ENCODE data around the gene LRRC43.

Gene LRRC43

GRCh38 chr12:122225683-122226365, 42.9 kb downstream of the LRRC43 start, which contains the start of gene DIABLO:
DIABLO (minus strand) TSS chr12:122226052; CDS start chr12:122226014, 38 bp downstream.
- H3K27ac ChIP-seq: peak within 1 kb of the TSS; percentile 96

GRCh38 chr12:122226366-122227125, 43.6 kb downstream of the LRRC43 start:
- TF ChIP-seq CTCF (conservative IDR thresholded peaks at IDR 0.05): no peak
- H3K27ac ChIP-seq: peak overlapping the region; percentile 96

More at GRCh38 chr12:122225683-122226365, 42.9 kb downstream of the LRRC43 start, which contains the start of gene DIABLO:
- no peak for TF ChIP-seq CTCF (conservative IDR thresholded peaks at IDR 0.05)

GRCh38 chr12:122227341-122227740, 44.4 kb downstream of the LRRC43 start:
- peak overlapping the region; percentile 96 for H3K27ac ChIP-seq
- no peak for TF ChIP-seq CTCF (conservative IDR thresholded peaks at IDR 0.05)

- H3K27ac ChIP-seq: no peak overlapping the region
Measured at GRCh38 chr12:122228092-122228491, 45.2 kb downstream of the LRRC43 start.

GRCh38 chr12:122230798-122231197, 47.9 kb downstream of the LRRC43 start:
- TF ChIP-seq CTCF (conservative IDR thresholded peaks at IDR 0.05): no peak
- no peak overlapping the region for H3K27ac ChIP-seq

More at GRCh38 chr12:122228092-122228491, 45.2 kb downstream of the LRRC43 start:
- TF ChIP-seq CTCF (conservative IDR thresholded peaks at IDR 0.05): no peak

GRCh38 chr12:122232691-122233090, 49.8 kb downstream of the LRRC43 start:
- H3K27ac ChIP-seq: no peak overlapping the region
- TF ChIP-seq CTCF (conservative IDR thresholded peaks at IDR 0.05): no peak

GRCh38 chr12:122235741-122236140, 52.8 kb downstream of the LRRC43 start:
- H3K27ac ChIP-seq: no peak overlapping the region
- no peak for TF ChIP-seq CTCF (conservative IDR thresholded peaks at IDR 0.05)
